ENCODE data around the gene CTH.

DNA sequence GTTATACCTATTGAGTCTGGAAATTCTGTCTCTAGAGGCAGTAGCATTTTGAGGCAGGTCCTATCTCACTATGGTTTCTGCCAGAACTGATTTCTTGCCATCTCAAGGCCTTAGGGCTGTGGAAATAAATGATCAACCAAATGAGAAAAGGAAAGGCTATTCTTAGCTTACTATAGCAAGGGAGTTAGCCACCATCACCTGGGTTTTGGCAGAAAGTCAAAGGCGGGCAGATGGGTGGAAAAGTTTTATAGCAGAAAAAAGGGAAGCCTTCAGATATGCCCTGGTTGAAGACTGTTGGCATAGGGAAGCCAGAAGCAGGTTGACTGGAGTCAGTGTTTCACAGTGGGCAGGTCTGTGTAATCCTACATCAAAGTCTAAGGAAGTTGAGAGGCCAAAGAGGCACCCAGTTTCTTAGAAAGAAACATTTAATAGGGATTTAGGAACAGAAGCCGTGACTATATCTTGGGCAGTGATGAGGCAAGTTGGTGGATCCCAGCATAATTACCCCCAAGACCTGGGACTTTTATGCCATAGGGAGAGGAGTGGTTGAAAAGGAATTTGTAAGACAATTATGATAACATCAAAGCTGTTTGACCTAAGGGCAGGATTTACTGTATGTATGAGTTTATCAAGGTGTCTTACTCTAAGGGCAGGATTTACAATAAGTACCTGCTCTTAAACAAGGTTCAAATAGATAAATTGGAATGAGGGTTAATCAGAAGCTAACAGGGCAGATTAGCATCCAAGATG lies 29.7 kb downstream of the CTH start:
- TF ChIP-seq NANOG (IDR thresholded peaks at IDR 0.05; ENCODE audit: borderline replicate concordance), result no peak
- TF ChIP-seq JUNB (IDR thresholded peaks at IDR 0.05; ENCODE audit: unreplicated experiment), result no peak
- TF ChIP-seq, protein P1, sequence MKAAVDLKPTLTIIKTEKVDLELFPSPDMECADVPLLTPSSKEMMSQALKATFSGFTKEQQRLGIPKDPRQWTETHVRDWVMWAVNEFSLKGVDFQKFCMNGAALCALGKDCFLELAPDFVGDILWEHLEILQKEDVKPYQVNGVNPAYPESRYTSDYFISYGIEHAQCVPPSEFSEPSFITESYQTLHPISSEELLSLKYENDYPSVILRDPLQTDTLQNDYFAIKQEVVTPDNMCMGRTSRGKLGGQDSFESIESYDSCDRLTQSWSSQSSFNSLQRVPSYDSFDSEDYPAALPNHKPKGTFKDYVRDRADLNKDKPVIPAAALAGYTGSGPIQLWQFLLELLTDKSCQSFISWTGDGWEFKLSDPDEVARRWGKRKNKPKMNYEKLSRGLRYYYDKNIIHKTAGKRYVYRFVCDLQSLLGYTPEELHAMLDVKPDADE (IDR thresholded peaks at IDR 0.05), result no peak
- no peak for TF ChIP-seq EZH2phosphoT487 (IDR thresholded peaks at IDR 0.05; ENCODE audit: unreplicated experiment)
- TF ChIP-seq, protein P2, sequence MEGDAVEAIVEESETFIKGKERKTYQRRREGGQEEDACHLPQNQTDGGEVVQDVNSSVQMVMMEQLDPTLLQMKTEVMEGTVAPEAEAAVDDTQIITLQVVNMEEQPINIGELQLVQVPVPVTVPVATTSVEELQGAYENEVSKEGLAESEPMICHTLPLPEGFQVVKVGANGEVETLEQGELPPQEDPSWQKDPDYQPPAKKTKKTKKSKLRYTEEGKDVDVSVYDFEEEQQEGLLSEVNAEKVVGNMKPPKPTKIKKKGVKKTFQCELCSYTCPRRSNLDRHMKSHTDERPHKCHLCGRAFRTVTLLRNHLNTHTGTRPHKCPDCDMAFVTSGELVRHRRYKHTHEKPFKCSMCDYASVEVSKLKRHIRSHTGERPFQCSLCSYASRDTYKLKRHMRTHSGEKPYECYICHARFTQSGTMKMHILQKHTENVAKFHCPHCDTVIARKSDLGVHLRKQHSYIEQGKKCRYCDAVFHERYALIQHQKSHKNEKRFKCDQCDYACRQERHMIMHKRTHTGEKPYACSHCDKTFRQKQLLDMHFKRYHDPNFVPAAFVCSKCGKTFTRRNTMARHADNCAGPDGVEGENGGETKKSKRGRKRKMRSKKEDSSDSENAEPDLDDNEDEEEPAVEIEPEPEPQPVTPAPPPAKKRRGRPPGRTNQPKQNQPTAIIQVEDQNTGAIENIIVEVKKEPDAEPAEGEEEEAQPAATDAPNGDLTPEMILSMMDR (conservative IDR thresholded peaks at IDR 0.05; ENCODE audit: low read depth in 2 of 2), result no peak
- TF ChIP-seq EZH2 (IDR thresholded peaks at IDR 0.05; ENCODE audit: low read depth, unreplicated experiment), result no peak
- TF ChIP-seq POLR2AphosphoS5 (IDR thresholded peaks at IDR 0.05; ENCODE audit: low read depth), result no peak
- TF ChIP-seq, protein P3, sequence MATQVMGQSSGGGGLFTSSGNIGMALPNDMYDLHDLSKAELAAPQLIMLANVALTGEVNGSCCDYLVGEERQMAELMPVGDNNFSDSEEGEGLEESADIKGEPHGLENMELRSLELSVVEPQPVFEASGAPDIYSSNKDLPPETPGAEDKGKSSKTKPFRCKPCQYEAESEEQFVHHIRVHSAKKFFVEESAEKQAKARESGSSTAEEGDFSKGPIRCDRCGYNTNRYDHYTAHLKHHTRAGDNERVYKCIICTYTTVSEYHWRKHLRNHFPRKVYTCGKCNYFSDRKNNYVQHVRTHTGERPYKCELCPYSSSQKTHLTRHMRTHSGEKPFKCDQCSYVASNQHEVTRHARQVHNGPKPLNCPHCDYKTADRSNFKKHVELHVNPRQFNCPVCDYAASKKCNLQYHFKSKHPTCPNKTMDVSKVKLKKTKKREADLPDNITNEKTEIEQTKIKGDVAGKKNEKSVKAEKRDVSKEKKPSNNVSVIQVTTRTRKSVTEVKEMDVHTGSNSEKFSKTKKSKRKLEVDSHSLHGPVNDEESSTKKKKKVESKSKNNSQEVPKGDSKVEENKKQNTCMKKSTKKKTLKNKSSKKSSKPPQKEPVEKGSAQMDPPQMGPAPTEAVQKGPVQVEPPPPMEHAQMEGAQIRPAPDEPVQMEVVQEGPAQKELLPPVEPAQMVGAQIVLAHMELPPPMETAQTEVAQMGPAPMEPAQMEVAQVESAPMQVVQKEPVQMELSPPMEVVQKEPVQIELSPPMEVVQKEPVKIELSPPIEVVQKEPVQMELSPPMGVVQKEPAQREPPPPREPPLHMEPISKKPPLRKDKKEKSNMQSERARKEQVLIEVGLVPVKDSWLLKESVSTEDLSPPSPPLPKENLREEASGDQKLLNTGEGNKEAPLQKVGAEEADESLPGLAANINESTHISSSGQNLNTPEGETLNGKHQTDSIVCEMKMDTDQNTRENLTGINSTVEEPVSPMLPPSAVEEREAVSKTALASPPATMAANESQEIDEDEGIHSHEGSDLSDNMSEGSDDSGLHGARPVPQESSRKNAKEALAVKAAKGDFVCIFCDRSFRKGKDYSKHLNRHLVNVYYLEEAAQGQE (IDR thresholded peaks at IDR 0.05; ENCODE audit: unreplicated experiment), result no peak
- no peak for TF ChIP-seq STAT1 (IDR thresholded peaks at IDR 0.05; ENCODE audit: unreplicated experiment)
- no peak for TF ChIP-seq CREB1 (CRISPR knock-in tag; IDR thresholded peaks at IDR 0.05; ENCODE audit: low read depth)

Measured in GM23338 (cell line).